Measurements from ENCODE around the gene SEMG2.

The SEMG2 gene, protein sequence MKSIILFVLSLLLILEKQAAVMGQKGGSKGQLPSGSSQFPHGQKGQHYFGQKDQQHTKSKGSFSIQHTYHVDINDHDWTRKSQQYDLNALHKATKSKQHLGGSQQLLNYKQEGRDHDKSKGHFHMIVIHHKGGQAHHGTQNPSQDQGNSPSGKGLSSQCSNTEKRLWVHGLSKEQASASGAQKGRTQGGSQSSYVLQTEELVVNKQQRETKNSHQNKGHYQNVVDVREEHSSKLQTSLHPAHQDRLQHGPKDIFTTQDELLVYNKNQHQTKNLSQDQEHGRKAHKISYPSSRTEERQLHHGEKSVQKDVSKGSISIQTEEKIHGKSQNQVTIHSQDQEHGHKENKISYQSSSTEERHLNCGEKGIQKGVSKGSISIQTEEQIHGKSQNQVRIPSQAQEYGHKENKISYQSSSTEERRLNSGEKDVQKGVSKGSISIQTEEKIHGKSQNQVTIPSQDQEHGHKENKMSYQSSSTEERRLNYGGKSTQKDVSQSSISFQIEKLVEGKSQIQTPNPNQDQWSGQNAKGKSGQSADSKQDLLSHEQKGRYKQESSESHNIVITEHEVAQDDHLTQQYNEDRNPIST

DNA sequence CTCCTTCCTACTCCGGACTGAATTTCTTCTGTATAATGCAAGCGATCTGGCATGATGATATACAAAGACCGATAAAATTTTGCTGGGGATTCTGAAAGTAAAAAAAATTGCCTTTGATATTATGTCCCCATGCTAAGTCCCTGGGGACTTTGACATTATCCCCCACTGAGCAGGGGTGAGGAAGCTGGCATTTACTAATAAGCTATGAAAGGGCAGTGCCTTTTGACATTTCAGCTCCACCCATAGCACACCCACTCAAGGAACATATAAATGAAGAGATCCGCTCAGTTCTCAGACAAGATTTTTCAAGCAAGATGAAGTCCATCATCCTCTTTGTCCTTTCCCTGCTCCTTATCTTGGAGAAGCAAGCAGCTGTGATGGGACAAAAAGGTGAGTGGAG, at the start of gene SEMG2:
SEMG2 (plus strand) TSS at position 298 of the 400 bp plus-strand sequence; CDS start at position 315, 17 bp downstream.
- DNase-seq (ENCODE audit: low spot score): no peak

DNA sequence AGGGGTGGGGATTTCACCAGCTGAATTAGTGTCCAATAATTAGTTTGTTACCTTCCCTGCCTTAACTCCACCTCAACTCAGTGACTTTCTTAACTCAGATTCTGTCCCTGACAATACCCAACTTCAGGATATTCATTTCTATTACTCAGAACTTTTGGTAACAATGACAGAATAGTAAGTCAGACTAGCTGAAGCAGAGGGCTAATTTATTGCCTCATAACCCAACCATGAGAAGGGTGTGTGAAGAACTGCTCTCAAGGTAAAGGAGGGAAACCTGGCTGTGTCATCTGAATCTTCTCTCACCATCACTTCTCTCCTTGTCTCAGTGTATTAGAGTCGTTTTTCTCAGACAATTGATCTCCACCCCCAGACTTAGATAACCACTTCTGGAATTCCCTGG, 47.7 kb upstream of the SEMG2 start:
- DNase-seq (ENCODE audit: low spot score): no peak

DNA sequence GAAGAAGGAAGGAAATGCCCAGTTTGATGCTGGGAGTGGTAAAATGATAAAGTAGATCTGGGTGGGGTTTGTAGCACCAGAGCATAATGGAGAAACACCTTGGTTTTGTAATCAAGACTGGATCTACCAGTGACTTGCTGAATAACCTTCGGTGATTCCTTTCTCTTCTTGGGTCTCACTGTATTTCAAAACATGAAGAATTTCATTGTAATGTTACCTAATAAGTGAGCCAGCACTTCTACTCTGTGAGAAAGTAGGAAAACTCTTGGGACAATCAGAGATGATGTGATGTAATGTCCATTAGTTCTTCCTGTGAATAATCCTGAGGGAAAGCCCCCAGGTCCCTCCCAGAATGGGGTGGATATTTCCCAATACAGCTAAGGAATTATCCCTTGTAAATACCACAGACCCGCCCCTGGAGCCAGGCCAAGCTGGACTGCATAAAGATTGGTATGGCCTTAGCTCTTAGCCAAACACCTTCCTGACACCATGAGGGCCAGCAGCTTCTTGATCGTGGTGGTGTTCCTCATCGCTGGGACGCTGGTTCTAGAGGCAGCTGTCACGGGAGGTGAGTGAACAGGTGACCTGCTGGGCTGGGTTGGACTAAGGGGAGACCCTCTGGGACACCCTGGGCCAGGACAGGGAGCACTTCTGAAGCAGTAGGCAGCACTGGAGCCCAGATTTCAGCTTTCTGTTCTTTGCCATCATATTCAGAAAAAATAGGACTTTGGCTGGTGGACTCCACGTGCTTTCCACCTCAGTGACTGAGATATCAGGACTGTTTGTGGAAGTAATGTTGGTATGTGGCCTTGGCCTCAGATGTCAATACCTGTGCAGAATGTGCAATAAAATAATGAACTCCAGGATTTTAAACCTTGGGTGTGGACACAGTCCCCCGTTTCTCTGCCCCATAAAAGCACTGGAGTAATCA, 46.5 kb upstream of the SEMG2 start, which contains the start of gene PI3:
PI3 (plus strand) TSS at position 469 of the 931 bp plus-strand sequence; CDS start at position 490, 21 bp downstream.
- no peak for DNase-seq (ENCODE audit: low spot score)

DNA sequence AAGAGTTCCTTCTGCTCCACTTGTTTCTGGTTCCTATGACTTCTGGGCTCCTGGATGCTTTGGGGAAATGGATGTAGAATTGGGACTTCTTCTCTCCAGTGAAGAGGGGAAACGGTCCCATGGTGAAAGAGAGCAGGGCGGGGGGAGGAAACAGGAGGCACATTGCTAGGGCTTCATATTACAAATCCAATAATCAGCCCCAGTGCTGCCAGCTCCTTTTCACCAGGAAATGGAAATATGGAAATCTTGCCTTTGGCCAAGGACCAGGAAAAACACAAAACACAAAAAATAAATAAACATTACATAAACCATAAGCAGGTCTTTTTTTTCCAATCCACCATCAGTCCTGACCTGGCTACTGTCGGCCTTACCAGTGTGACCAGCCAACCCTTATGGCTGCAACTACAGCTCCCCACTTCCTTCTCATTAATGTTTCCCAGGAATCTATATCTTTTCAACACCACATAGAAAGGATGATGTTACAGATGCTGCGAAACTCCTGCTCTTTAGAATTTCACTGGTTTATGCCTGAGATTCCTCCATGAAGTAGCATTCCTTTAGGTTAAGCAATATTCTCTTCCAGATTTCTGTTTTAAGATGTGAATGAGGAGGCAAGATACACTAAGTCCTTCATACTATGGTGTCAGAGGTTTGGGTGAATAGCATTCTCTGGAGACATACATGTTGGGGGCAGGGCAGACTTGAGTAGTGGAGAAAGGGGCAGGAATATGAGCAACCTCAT, 44.5 kb upstream of the SEMG2 start:
- no peak for DNase-seq (ENCODE audit: low spot score)

DNA sequence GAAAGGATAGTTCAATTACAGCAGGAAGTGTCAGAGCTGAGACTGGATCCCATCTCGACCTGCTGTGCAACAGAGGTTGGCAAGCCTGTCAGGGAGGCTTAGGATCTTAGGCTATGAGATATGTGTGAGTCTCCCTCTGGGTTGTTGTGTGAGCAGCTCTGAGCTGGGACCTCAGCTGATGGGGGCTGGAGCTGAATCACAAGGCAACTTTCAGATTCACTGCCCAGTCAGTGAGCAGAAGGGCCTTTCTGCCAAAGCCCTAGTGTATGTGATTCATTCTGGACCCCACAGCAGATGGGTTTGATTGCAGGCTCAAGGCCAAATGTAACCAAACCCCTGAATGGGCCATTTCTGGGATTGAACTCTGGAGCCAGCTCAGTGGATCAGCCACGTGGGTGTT, 42.0 kb upstream of the SEMG2 start:
- DNase-seq (ENCODE audit: low spot score): no peak

DNA sequence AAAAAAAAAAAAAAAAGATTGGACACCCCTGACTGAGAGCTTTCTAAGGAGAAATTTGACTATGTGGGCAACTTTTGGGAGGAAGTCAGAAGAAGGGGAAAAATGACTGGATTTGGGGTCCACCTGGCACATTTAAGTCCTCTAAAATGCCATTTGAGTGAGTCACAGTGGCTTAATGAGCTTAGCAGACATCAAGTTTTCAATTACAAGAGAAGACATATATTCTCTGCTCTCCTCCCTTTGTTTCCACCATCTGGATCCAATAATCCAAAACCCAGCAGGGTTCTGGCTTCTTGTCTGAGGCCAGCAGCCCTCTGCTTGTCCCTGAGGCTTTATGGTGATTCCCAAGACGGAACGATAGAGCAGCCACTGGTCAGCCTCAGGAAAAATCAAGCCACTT, 39.5 kb upstream of the SEMG2 start:
- DNase-seq (ENCODE audit: low spot score): peak; percentile 27

DNA sequence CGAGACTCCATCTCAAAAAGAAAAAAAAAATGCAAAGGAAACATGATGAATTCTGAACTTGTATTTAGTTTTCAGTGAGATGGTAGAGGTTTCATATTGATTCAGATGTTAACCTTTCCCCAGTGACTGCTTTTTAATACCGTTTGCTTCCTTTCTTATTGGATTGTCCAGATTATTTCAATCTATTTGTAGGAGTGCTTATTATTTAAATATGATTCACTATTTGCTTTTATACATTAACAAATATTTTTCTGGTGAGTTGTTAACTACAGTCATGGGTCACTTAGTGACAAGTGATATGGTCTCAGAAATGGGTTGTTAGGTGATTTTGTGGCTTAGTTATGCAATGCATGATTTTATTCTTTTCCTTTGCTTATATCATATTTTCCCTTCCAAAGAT, 38.1 kb upstream of the SEMG2 start:
- no peak for DNase-seq (ENCODE audit: low spot score)

DNA sequence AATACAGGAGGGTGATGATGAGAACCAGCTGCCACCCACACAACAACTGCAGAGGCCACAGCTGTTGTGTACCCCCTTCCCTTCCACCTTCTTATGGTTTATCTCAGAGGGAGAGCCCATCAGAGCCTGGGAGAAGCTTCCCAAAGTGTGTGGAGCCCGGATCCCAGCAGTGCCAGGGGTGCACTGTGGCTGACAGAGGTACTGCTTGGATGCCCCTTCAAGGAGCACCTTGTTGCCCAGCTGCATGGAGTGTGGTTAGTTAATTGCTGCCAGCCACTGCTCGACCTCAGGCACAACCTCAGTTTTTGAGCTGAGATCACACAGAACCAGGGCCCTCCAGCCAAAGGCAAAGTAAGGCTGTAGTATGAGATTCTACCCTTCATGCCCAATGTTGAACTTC, 33.5 kb upstream of the SEMG2 start:
- no peak for DNase-seq (ENCODE audit: low spot score)

DNA sequence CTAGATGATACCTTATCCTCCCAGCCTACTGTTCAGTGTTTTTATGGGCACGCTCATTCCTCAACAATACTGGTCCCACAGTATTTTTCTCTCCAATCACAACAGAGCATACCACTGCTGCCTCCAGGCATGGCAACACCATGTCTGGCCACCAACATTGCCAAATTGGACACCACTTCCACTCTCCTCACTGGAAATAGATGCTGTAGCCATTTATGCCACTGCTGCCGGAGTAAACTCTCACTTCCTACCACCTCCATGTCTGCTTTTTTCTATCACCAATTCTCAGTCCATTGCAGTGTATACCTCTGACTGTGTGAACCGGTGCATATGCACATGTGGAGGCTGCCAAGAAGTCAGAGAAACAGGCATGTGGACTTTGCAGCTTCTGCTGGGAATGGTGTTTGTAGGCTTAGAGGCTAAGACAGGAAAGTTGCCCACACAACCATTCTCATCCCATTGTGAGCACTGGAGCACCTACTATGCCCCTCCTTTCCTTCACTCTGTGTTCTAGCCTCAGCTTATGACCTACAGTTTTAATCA, 32.0 kb upstream of the SEMG2 start:
- no peak for DNase-seq (ENCODE audit: low spot score)

DNA sequence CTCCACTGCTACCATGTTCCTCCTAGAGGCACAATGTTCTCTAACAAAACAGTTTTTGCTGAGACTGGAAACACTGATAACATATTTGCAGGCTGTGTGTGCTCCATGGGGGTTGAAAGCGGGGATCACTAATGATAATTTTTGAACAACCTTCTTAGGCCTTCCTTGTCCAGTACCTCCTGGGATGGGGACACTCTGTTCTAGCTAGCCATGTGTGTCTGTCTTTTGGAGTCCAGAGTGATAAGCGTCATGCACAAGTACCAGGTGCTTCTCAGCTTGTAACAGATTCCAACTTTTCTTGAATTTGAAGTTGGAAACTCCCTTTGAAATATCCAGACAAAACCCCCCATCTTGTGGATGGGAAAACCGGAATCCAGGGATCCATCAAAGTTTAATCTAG, 31.3 kb upstream of the SEMG2 start:
- no peak for DNase-seq (ENCODE audit: low spot score)

DNA sequence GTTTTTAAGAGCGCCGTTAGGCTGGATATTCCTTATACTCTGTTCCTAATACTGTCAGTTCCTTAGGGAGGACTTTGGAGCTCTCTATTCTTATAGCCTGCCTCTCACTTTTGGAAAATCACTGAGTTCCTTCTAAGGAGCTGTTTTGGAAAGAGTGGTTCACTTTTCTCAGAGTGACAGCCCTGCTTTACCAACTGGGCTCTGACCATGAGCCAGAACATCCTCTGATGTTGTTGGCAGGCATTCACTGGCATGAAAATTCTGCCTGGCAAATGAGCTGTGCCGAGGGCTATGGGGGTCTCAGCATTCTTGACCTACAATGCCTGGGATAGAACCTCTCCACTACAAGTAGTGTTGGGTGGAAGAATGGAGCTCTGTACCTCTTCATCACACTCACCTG, 29.2 kb upstream of the SEMG2 start:
- DNase-seq (ENCODE audit: low spot score): no peak

DNA sequence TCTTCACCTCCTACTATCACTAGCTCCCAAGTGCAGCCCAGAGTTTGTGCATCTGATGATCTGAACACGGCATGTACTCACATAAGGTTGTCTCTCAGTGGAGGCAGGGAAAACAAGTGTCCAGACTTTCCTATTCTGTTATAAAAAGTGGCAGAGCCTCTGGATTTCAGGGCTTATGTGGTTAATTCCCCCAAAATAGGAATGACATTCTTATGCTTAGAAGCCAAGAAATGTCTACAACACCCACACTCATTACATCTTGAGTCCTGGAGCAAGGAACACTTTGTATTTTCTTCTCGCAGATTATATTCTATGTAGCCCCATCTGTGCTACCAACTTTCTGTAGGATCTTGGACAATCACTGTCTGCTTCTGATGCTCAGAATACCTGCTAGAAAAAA, 27.8 kb upstream of the SEMG2 start:
- no peak for DNase-seq (ENCODE audit: low spot score)

DNA sequence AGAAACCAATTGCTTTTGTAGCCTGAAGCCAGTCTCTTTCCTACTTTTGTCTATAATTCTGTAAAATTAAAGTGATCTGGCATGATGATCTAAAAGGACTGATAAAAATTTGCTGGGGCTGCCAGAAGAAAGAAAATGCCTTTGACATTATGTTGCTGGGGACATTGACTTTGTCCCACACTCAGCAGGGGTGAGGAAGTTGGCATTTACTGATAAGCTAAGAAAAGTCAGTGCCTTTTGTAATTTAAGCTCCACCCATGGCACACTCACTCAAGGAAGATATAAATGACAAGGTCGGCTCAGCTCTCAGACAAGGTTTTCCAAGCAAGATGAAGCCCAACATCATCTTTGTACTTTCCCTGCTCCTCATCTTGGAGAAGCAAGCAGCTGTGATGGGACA, 14.4 kb upstream of the SEMG2 start, which contains the start of gene SEMG1:
SEMG1 (plus strand) TSS at position 309 of the 400 bp plus-strand sequence; CDS start at position 330, 21 bp downstream.
- no peak for DNase-seq (ENCODE audit: low spot score)

DNA sequence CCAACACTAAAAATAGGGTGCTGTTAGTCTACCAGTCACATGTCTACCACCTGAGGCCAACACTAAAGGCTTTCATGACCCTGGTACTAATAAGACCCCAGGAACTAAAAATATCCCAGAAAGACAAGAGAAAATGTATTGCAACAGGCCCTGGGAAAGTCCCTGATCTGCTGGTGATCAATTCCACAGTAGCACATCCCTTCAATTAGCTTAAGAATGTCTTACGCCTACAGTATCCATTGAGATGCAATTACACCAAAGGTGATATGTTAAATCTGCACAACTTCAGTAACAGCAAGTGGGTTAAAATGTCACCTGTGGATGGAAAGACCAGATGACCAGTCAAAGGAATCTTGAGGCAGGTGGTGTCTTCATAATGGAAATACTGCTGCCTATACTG, 11.2 kb upstream of the SEMG2 start:
- no peak for DNase-seq (ENCODE audit: low spot score)

DNA sequence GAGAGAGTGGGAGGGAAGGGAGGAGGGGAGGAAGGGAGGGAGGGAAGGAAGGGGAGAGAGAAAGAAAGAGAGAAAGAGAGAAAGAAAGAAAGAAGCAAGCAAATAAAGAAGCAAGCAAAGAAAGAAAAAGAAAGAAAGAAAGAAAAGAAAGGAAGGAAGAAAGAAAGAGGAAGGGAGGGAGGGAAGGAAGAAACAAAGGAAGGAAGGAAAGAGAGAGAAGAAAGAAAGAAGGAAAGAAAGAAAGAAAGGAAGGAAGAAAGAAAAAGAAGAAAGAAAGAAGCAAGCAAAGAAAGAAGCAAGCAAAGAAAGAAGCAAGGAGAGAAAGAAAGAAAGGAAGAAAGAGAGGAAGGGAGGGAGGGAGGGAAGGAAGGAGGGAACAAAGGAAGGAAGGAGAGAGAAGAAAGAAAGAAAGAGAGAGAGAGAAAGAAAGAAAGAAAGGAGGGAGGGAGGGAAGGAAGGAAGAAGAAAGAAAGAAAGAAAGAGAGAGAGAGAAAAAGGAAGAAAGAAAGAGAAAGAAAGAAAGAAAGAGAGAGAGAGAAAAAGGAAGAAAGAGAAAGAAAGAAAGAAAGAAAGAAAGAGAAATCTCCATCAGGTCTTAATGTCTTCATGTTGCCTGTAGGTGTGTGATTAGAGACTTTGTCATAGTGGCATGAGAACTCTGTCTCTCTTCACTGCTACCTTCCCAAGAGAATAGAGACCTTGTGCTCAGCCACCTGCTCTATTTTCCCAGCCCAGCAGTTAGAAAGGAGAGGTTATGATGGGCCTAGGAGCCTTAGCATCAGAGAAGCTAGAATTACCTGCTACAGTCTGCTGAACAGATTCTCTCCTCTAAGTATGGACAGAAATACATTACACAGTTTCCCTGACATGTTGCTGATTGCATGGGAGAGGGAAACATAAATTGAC, 9.4 kb upstream of the SEMG2 start:
- no peak for DNase-seq (ENCODE audit: low spot score)

DNA sequence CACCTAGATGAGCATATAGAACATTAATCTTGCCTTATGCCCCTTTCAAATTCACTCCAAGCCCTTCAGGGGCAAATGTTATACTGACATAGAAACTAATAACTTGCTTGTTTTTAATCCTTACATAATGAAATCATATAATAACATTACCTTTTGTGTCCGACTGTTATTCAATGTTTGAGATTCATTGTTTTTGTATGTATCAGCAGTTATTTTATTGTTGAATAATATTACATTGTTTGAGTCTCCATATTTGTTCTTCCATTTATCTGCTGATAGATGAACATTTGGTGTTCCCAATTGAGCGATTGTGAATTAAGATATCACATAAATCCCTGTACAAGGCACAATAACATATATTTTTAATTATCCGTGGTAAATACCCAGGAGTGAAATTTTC, 8.3 kb upstream of the SEMG2 start:
- no peak for DNase-seq (ENCODE audit: low spot score)

DNA sequence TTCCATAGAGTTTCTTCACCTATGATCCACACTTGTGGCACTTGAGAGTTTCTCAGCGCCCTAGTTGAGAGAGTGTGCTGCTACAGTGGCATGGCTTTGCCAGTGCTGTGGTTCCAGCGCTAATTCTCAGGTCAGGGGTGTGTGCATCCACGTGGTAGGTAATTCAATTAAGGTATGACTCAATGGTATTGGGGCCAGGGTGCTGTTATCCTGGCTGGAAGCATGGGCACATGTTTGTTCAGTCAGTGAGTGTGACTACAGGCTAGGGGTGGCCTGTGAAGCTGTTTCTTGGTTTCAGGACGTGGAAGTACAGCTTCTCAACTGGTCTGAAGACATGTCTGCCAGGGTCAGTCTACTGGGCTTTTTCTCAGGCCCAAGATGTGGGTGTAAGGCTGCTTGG, 3.0 kb upstream of the SEMG2 start:
- DNase-seq (ENCODE audit: low spot score): no peak

DNA sequence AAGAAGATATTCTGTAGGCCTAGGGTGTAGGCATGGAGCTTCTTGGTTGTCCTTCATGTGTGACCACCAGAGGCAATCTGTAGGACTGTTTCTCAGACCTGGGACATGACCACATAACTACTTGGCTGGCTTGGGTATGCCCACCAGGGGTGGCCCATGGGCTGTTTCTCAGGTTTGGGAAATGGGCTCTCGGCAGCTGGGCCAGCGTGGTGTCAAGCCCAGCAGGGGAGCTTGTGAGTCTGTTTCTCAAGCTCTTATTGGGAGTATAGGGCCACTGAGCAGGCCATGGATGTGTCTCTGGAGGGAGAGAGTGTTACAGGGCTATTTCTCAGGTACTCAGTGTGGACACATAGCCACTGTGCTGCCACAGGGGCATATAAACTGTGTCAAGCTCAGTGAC, 2.5 kb upstream of the SEMG2 start:
- DNase-seq (ENCODE audit: low spot score): no peak

DNA sequence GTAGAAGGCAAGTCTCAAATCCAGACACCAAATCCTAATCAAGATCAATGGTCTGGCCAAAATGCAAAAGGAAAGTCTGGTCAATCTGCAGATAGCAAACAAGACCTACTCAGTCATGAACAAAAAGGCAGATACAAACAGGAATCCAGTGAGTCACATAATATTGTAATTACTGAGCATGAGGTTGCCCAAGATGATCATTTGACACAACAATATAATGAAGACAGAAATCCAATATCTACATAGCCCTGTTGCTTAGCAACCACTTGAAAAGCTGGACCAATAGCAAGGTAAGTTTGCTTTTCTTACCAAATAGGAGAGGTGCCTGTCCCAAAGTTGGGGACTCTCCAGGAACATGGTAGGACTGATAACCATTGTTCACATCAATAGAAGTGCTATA, 2.0 kb downstream of the SEMG2 start:
- DNase-seq (ENCODE audit: low spot score): no peak

DNA sequence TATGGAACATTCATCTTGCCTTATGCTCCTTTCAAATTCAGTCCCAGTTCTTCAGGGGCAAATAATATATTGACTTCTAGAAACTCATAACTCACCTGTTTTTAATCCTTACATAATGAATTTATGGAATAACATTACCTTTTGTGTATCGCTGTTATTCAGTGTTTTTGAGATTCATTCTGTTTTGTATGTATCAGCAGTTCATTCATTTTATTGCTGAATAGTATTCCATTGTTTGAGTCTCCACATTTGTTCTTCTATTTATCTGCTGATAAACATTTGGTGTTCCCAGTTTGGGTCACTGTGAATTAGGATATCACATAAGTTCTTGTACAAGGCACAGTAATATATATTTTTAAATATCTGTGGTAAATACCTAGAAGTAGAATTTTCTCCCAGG, 5.1 kb downstream of the SEMG2 start:
- no peak for DNase-seq (ENCODE audit: low spot score)
